Stimulated activated CD4-positive, alpha-beta T cell treated with anti-CD3 and anti-CD28 coated beads, Interleukin-1b, Interleukin-23, amount 100 ng/mL, for 1 hour (primary cell): ENCODE results near the gene HMGCS2.

Experiments used
- DNase-seq, 2 donors: peaks; one replicate each; pipeline ENCODE4 v3.0.0-alpha.2; 2020; ENCODE audit warnings: low read depth in 2 of 2

Gene HMGCS2

GRCh38 chr1:119768778-119769177 lies at the start of gene HMGCS2:
HMGCS2 (minus strand) TSS chr1:119768905; CDS start chr1:119768844, 61 bp downstream.
- no peak for DNase-seq

- no peak for DNase-seq
Measured at GRCh38 chr1:119818181-119818580, 49.5 kb upstream of the HMGCS2 start.

GRCh38 chr1:119816407-119816806 lies 47.7 kb upstream of the HMGCS2 start:
- DNase-seq: no peak

GRCh38 chr1:119815928-119816327 lies 47.2 kb upstream of the HMGCS2 start:
- DNase-seq: no peak

GRCh38 chr1:119815361-119815760 lies 46.7 kb upstream of the HMGCS2 start:
- DNase-seq: no peak

- no peak for DNase-seq
Measured at GRCh38 chr1:119814288-119814687, 45.6 kb upstream of the HMGCS2 start.

GRCh38 chr1:119811985-119812557 lies 43.4 kb upstream of the HMGCS2 start:
- no peak for DNase-seq

GRCh38 chr1:119811387-119811786 lies 42.7 kb upstream of the HMGCS2 start, which contains the start of gene REG4:
REG4 (minus strand) TSS chr1:119811460; CDS start chr1:119808769, 2,691 bp downstream.
- DNase-seq: no peak

- peak; percentile 20 to 38 for DNase-seq
Measured at GRCh38 chr1:119808972-119809550, 40.4 kb upstream of the HMGCS2 start.

- no peak for DNase-seq
Measured at GRCh38 chr1:119808491-119808890, 39.8 kb upstream of the HMGCS2 start.

- DNase-seq: no peak
Measured at GRCh38 chr1:119806489-119806888, 37.8 kb upstream of the HMGCS2 start.

GRCh38 chr1:119805746-119806145 lies 37.0 kb upstream of the HMGCS2 start:
- no peak for DNase-seq

- DNase-seq: no peak
Measured at GRCh38 chr1:119805247-119805646, 36.5 kb upstream of the HMGCS2 start.

- no peak for DNase-seq
Measured at GRCh38 chr1:119799599-119800177, 31.0 kb upstream of the HMGCS2 start.

GRCh38 chr1:119799003-119799402 lies 30.3 kb upstream of the HMGCS2 start:
- no peak for DNase-seq

- DNase-seq: no peak
Measured at GRCh38 chr1:119797606-119798005, 28.9 kb upstream of the HMGCS2 start.

- DNase-seq: no peak
Measured at GRCh38 chr1:119797162-119797561, 28.5 kb upstream of the HMGCS2 start.

- no peak for DNase-seq
Measured at GRCh38 chr1:119795261-119796200, 26.8 kb upstream of the HMGCS2 start.

- DNase-seq: no peak
Measured at GRCh38 chr1:119794876-119795240, 26.2 kb upstream of the HMGCS2 start.

- DNase-seq: no peak
Measured at GRCh38 chr1:119794230-119794875, 25.6 kb upstream of the HMGCS2 start.

- DNase-seq: no peak
Measured at GRCh38 chr1:119791377-119791776, 22.7 kb upstream of the HMGCS2 start.
